Skeletal muscle cell (primary cell): ENCODE results near the gene TUBGCP3.
"Not testable (repeated sequence)": the region's sequence is repeated elsewhere in the genome, so short reads cannot be mapped to it uniquely, and the experiment has no call there.

Source experiments
- DNase-seq: peaks from one replicate; pipeline ENCODE4 v3.0.0-alpha.2; 2010; ENCODE audit warnings: low read depth
- H3K4me3 ChIP-seq: 2 replicates; pipeline ENCODE4 v1.5.1; 2011; ENCODE audit warnings: low read depth, mild to moderate bottlenecking, control low read depth, low read length, moderate library complexity

The TUBGCP3 gene

GRCh38 chr13:112509190-112509589 lies 78.8 kb downstream of the TUBGCP3 start:
- no peak overlapping the region for H3K4me3 ChIP-seq
- DNase-seq: no peak

- DNase-seq: no peak
- H3K4me3 ChIP-seq: no peak overlapping the region
Measured at GRCh38 chr13:112506046-112506445, 81.9 kb downstream of the TUBGCP3 start.

GRCh38 chr13:112496166-112496565 lies 91.8 kb downstream of the TUBGCP3 start:
- no peak overlapping the region for H3K4me3 ChIP-seq
- no peak for DNase-seq

GRCh38 chr13:112495465-112495864 lies 92.5 kb downstream of the TUBGCP3 start:
- H3K4me3 ChIP-seq: no peak overlapping the region
- no peak for DNase-seq

DNA sequence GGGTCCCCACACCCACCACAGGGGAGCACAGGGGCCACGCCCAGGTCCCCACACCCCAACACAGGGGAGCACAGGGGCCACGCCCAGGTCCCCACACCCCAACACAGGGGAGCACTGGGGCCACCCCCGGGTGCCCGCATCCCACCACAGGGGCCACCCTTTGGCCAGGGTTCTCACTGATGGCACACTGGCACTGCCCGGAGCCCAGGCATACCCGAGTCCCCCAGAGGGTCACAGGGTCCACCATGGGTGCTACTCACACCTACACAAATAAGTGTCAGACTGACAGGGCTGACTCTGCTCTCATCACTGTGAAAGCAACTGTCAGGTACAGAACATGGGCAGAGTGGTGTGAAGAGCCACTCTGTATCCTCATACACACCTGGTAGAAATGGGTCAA lies 98.8 kb downstream of the TUBGCP3 start:
- H3K4me3 ChIP-seq: no peak overlapping the region
- DNase-seq: no peak

DNA sequence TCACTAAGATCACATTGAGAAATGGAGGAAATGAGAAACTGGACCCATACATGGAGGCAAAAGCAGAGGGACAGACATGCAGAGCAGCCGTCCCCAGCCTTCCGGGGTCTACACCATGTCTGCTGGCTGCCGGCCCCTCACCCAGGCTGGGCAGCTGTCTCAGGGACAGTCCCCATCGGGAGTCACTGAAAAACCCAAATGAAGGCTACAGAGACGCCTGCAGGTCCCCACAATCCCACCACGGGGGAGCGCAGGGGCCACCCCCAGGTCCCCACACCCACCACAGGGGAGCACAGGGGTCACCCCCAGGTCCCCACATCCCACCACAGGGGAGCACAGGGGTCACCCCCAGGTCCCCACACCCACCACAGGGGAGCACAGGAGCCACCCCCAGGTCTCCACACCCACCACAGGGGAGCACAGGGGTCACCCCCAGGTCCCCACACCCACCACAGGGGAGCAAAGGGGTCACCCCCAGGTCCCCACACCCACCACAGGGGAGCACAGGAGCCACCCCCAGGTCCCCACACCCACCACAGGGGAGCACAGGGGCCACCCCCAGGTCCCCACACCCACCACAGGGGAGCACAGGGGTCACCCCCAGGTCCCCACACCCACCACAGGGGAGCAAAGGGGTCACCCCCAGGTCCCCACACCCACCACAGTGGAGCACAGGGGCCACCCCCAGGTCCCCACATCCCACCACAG lies 99.5 kb downstream of the TUBGCP3 start:
- DNase-seq, H3K4me3 ChIP-seq: not testable (repeated sequence)

DNA sequence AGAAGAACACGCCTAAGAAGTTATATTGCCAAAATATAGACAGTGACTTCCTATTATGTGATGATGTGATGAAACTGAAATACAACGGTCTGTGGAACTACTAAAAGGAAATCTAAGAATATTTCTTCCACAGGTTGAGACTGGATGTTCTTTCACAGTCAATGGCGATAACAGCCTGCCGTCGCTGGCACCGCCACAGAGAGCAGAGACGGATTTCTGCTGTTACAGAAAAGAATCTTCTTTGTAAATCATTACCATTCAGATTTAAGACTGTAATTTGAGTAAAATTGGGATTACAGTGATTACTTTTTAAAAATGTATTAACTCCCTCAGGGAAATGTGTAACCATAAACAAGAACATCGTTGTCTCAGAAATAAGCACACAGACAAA lies 100.8 kb downstream of the TUBGCP3 start:
- DNase-seq: no peak

GRCh38 chr13:112486386-112487126 lies 101.4 kb downstream of the TUBGCP3 start:
- H3K4me3 ChIP-seq: no peak overlapping the region

More for the DNA sequence above, 100.8 kb downstream of the TUBGCP3 start:
- no peak overlapping the region for H3K4me3 ChIP-seq

DNA sequence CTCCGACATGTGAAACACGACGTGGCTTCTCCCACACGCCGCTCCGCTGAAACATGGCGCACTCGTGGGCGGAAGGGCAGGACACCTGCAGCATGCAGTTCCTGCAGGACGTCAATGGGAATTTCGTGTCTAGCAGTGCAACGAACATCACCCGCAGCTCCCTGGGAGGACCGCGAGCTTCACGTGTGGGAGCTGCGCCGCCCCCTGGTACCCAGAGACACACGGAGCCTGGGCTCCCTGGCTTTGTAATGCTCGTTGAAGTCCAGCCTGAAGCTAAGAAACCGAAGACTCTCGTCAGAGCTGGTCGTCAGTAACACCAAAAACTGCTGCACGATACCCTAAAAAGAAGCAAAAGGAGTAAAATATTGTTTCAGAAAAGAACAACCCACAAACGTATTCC lies 102.1 kb downstream of the TUBGCP3 start:
- not testable (repeated sequence) for H3K4me3 ChIP-seq

More at GRCh38 chr13:112486386-112487126, 101.4 kb downstream of the TUBGCP3 start:
- no peak for DNase-seq

GRCh38 chr13:112483299-112483698 lies 104.7 kb downstream of the TUBGCP3 start:
- no peak overlapping the region for H3K4me3 ChIP-seq
- DNase-seq: no peak

More for the DNA sequence above, 102.1 kb downstream of the TUBGCP3 start:
- not testable (repeated sequence) for DNase-seq

GRCh38 chr13:112481458-112481857 lies 106.5 kb downstream of the TUBGCP3 start:
- H3K4me3 ChIP-seq: no peak overlapping the region
- DNase-seq: no peak

- H3K4me3 ChIP-seq: no peak overlapping the region
- no peak for DNase-seq
Measured at GRCh38 chr13:112479389-112479788, 108.6 kb downstream of the TUBGCP3 start.

DNA sequence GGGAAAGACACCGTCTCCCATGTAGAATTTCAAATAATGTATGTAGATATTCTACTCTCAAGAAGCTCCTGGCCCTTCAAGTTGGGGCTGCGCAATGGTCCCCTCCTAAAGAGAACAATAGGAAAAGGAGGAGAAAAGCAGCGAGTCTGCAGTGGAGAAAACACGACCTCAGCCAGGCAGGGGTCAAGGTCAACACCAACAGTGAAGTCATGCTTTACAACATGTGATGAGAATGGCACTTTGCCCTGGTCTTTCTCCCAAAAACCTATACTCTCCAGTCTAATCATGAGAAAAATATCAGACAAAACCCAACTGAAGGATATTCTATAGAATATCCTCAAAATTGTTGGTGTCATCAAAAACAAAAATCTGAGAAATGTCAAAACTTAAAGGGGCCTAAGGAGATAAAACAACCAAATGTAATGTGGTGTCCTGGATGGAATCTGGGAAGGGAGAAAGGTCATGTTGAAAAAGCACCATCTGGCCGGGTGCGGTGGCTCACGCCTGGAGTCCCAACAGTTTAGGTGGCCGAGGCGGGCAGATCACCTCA lies 110.8 kb downstream of the TUBGCP3 start:
- no peak overlapping the region for H3K4me3 ChIP-seq
- DNase-seq: no peak

DNA sequence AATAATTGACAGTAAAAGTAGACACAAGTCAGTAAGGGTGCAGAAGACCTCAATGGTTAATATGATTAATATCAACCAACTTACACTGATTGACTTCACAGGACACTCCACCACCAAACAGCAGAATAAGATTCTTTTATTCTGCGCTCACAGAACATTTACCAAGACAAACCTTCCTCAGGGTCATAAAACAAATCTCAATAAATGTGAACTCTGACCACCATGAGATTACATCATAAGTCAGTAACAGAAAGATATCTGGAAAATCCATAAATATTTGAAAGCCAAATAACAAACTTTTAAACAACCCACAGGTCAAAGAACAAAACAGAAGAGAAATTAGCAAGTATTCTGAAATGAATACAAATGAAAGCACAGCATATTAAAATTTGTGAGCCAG lies 112.1 kb downstream of the TUBGCP3 start:
- no peak overlapping the region for H3K4me3 ChIP-seq
- DNase-seq: no peak

- DNase-seq: no peak
- H3K4me3 ChIP-seq: no peak overlapping the region
Measured at GRCh38 chr13:112474869-112475268, 113.1 kb downstream of the TUBGCP3 start.

- DNase-seq: no peak
- no peak overlapping the region for H3K4me3 ChIP-seq
Measured at GRCh38 chr13:112473818-112474217, 114.1 kb downstream of the TUBGCP3 start.

DNA sequence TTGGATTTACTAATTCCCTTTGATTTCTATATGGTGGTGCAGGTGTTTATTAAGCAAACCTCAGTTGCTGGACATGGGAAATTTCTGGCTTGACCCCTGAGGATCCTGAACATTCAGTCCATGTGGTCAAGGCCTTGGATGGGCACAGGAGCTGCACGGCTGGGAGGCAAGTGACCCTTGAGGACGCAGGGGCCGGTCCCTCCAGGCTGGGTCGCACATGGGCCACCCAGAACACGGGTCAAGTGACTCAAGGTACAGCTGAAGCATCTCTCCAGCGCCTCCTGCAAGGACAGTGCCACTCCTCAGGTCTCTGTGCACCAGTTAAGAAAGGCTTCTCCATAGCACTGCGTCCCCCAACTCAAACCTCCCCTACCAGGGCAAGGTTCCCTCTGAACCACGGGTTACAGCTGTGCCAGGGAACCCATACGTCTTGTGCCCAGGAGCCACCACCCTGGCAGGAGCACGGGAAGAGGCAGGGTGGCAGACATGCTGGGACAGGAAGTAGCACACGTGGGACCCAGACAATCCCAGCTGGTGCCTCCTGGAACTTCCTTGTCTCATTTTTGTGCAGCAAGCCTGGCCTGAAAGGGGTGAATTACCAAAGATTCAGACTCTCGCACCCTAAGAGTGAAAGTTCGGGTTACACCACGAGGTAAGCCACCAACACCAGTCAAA lies 118.7 kb downstream of the TUBGCP3 start:
- no peak for DNase-seq
- no peak overlapping the region for H3K4me3 ChIP-seq

- no peak overlapping the region for H3K4me3 ChIP-seq
- no peak for DNase-seq
Measured at GRCh38 chr13:112468069-112468468, 119.9 kb downstream of the TUBGCP3 start.

GRCh38 chr13:112467236-112467635 lies 120.7 kb downstream of the TUBGCP3 start:
- no peak for DNase-seq

More at GRCh38 chr13:112467236-112467635, 120.7 kb downstream of the TUBGCP3 start:
- no peak overlapping the region for H3K4me3 ChIP-seq
